Neuron (in vitro differentiated cells): Measurements from ENCODE around the gene SORBS1.

Experiments used
- H2AFZ ChIP-seq: one replicate; pipeline ENCODE4 v1.6.1; 2013; ENCODE audit warnings: low read depth, mild to moderate bottlenecking, inconsistent platforms, low read length, moderate library complexity
- H3K27me3 ChIP-seq: one replicate; pipeline ENCODE4 v1.6.1; 2013; ENCODE audit warnings: low read length; ENCODE audit not compliant: insufficient read depth
- H3K36me3 ChIP-seq: one replicate; pipeline ENCODE4 v1.6.1; 2013; ENCODE audit warnings: low read length; ENCODE audit not compliant: insufficient read depth
- H3K4me1 ChIP-seq: one replicate; pipeline ENCODE4 v1.6.1; 2013; ENCODE audit warnings: low read length; ENCODE audit not compliant: insufficient read depth
- H3K4me3 ChIP-seq: 2 replicates; pipeline ENCODE4 v1.5.1; 2013; ENCODE audit warnings: mild to moderate bottlenecking, low read length, moderate library complexity
- H3K9me3 ChIP-seq: one replicate; pipeline ENCODE4 v1.6.1; 2013; ENCODE audit warnings: low read length

SORBS1 gene

DNA sequence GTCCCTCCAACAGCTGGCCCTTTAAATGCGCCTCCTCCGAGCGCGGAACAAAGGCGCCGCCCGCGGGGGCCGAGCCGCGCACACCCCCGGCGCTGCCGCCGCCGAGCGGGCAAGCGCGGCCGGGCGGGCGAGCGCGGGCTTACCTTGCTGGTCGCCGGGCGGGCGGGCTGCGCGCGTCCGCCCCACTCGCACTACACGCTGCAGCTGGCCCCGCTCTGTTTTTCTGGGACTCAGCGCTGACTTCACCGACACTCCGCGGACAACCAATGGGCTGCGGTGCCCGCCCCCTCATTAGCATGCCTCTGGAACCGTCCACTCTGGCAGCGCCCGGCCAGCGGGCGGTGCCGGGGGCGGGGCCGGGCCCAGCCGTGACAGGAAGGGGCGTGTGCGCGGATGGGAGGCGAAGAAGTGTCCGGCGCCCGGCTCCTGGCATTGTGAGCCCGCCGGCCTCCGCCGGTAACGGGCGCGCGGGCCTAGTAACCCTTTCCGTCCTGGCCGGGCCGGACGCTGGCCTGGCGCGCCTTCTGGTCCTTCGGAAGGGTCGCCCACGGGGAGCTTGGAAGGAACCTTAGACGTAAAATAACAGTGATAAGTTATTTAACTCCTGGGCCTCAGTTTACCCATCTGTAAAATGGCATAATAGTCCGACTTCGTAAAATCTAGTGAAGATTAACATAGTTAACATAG, at the start of gene SORBS1:
TSS of gene SORBS1 (minus strand) at position 195 of the 687 bp plus-strand sequence. CDS start 120,236 bp downstream, outside the sequence.
- peak within 1 kb of the TSS; percentile 58 for H2AFZ ChIP-seq
- H3K9me3 ChIP-seq: no peaks in the 10 kb centered on the region
- H3K4me1 ChIP-seq: peaks cover 15% of the 10 kb centered on the region
- H3K36me3 ChIP-seq: no peaks in the 10 kb centered on the region
- H3K4me3 ChIP-seq: peak within 1 kb of the TSS; percentile 83
- peaks cover 11% of the 10 kb centered on the region for H3K27me3 ChIP-seq

DNA sequence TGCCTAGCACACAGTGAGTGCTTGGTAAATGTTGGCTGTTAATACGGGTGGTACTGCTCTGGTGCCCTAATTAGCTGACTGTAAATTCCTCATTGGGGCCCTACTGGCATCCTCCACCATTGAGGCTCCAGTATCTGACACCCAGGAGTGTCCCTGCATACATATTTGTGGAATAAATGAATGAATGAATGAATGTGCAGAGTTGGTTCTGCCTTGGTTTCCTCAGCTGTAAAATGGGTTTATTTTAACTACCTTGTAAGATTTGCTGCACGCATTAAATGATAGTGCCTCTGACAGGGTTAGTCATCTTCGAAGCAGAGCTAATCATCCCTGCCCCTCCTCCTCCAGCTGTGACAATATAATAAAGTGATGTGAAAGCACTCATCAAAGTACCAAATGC, 49.6 kb upstream of the SORBS1 start:
- Histone ChIP-seq H3K36me3 (peaks cover 92% of the 10 kb centered on the region), H3K4me3 (no peak overlapping the region), H2AFZ (no peak overlapping the region), H3K27me3 (no peaks in the 10 kb centered on the region), H3K4me1 (no peaks in the 10 kb centered on the region), H3K9me3 (no peaks in the 10 kb centered on the region)

DNA sequence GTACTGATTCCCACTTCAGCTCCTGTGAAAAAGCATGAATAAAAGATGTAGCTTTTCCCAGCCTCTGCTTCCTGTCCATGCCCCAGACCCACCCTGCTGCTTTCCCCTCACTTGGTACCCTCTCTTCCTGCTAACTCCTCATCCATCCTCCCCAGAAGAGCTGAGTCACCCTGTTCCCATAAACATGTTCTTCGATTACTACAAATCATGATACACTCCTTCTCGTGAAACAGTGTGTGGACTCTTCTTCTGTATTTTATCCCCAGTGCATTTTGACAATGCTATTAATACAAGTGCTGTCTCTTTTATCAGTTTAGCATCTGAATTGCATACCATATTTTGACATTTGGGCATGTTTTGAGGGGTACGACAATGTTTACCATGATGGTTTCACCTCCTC, 45.8 kb upstream of the SORBS1 start:
- Histone ChIP-seq H3K36me3 (peaks cover 62% of the 10 kb centered on the region), H2AFZ (no peak overlapping the region), H3K27me3 (no peaks in the 10 kb centered on the region), H3K4me3 (no peak overlapping the region), H3K9me3 (no peaks in the 10 kb centered on the region), H3K4me1 (no peaks in the 10 kb centered on the region)

DNA sequence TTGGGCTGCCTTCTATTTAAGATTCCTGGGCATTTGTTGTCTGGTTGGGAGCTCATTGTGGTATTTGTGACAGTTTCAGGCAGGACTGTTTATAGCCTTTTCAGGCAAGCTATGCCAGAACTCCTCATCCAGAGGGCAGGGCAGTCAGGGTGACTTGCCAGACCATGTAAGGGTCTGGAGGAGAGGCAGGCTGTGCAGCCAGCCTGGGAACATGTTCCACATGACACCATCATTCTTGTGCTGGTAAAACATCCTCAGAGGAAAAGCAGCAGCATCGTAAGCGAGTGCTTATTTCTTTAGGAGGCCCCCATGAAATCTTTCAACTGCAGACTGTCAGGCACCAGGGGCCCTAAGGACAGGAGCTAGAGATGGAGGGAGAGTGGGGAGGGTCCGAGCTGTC, 44.0 kb upstream of the SORBS1 start:
- Histone ChIP-seq H3K27me3 (no peaks in the 10 kb centered on the region), H3K9me3 (no peaks in the 10 kb centered on the region), H2AFZ (no peak overlapping the region), H3K4me1 (no peaks in the 10 kb centered on the region), H3K4me3 (no peak overlapping the region), H3K36me3 (peaks cover 45% of the 10 kb centered on the region)

DNA sequence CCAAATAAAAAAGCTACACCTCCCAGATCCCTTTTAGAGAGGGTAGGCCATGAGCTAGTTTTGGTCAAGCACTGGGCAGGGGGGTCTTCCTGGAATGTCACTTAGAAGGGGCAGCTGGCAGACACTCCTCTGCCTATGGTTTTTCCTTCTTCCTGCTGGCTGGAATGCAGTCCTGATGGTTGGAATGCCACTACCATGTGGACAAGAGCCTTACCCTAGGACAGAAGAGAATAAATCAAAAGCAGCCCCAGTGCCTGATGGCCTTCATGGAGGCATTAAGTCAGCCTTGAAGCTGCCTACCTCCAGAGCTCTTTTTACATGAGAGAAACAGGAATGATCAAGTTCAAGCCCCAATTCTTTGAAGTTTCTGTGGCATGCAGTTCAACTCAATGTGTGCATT, 43.5 kb upstream of the SORBS1 start:
- no peak overlapping the region for H2AFZ ChIP-seq
- H3K4me3 ChIP-seq: no peak overlapping the region
- H3K27me3 ChIP-seq: no peaks in the 10 kb centered on the region
- H3K4me1 ChIP-seq: no peaks in the 10 kb centered on the region
- H3K36me3 ChIP-seq: peaks cover 40% of the 10 kb centered on the region
- no peaks in the 10 kb centered on the region for H3K9me3 ChIP-seq

DNA sequence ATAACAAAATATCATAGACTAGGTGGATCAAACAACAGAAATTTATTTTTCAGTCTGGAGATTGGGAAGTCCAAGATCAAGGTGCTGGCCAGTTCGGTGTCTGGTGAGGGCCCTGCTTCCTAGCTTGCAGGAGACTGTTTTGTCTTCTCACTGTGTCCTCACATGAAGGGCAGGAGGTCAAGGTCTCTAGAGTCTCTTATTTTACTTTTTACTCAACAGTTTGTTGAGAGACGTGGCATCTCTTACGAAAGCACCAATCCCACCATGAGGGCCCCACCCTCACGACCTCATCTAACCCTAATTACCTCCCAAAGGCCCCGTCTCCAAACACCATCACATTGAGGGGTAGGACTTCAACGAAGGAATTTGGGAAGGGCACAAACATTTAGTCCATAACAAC, 41.2 kb upstream of the SORBS1 start:
- no peaks in the 10 kb centered on the region for H3K27me3 ChIP-seq
- H3K4me1 ChIP-seq: no peaks in the 10 kb centered on the region
- no peaks in the 10 kb centered on the region for H3K9me3 ChIP-seq
- H3K4me3 ChIP-seq: no peak overlapping the region
- H3K36me3 ChIP-seq: peaks cover 21% of the 10 kb centered on the region
- no peak overlapping the region for H2AFZ ChIP-seq

DNA sequence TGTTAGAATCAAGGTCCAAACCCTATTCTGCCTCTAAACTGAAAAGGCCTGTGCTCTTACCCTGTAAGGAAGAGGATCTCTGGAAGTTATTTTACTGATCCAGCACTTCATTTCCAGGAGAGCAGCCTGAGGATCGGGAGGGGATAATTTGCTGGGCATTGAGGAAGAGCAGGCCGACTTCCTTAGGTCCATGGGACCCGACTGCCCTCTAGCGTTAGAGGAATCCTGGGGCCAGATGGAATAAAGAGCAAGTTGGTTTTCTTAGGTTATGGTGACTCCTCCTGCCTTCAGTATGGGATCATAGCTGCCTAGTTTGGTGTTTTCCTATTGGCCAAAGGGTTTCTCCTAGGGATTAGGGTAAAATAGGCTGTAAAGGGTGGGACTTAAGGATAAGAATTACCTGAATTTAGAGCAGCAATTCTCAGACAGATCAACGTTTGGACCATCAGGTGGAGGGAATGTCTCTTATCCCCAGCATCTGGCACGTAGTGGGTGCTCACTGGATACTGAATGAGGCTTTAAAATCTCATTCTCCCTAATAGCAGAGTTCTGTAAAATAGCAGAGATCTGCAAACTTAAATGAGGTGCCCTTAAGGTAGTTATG, 40.0 kb upstream of the SORBS1 start:
- no peaks in the 10 kb centered on the region for H3K27me3 ChIP-seq
- H3K9me3 ChIP-seq: no peaks in the 10 kb centered on the region
- H3K4me3 ChIP-seq: no peak overlapping the region
- H3K36me3 ChIP-seq: peaks cover 11% of the 10 kb centered on the region
- H3K4me1 ChIP-seq: no peaks in the 10 kb centered on the region
- peak overlapping the region; percentile 62 for H2AFZ ChIP-seq

DNA sequence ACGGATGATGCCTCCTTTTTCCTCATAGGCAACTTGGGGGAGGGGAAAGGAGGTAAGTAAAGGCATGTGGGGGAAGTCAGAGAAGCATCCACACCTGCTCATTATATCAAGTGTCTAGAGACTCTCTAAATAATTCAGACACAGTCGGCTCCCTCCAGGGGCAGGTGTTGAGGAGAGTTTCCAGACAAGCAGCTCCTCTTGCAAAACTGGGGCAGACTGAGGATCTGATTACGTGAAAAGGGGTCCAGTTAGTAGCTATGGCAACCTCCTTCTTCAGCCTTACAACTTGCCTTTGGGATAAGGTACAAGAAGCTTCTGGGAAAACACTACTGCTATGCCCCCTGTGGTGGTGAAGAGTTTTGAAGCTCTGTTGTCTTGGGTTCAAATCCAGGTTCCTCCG, 39.0 kb upstream of the SORBS1 start:
- no peaks in the 10 kb centered on the region for H3K4me1 ChIP-seq
- H3K4me3 ChIP-seq: no peak overlapping the region
- H3K9me3 ChIP-seq: no peaks in the 10 kb centered on the region
- H2AFZ ChIP-seq: no peak overlapping the region
- peaks cover 2% of the 10 kb centered on the region for H3K36me3 ChIP-seq
- H3K27me3 ChIP-seq: no peaks in the 10 kb centered on the region

DNA sequence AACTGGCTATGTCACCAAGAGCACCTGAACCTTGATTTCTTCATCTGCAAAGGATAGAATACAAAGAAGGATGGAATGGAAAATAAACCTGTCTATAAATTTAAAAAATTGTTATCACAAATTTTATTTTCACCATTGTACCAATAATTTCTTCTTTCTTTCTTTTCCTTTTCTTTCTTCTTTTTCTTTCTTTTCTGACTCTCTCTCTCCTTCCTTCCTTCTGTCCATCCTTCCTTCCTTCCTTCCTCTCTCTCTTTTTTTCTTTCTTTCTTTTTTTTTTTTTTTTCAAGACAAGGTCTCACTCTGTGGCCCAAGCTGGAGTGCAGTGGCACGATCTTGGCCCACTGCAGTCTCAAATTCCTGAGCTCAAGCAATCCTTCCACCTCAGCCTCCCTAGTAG, 36.6 kb upstream of the SORBS1 start:
- no peak overlapping the region for H3K4me3 ChIP-seq
- no peak overlapping the region for H2AFZ ChIP-seq
- H3K27me3 ChIP-seq: no peaks in the 10 kb centered on the region
- no peaks in the 10 kb centered on the region for H3K4me1 ChIP-seq
- H3K9me3 ChIP-seq: no peaks in the 10 kb centered on the region
- H3K36me3 ChIP-seq: no peaks in the 10 kb centered on the region

DNA sequence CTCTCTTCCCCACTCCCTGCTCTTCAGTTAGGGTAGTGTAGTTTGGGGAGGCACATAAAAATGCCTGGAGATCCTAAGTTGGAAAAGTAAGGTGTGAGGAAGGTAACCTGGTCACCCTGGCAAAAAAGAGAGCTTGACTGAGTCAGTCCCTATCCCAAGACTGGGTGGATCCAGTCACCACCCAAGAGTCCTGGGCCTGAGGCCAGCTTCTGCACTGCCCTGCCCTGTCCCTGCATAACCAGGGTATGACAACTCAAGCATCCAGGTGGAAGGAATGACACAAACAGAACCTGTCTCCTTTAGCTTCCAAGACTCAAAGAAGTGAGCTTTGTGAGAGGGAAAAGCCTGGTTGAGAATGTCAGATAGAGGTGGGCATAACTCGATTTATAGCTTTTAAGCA, 26.9 kb upstream of the SORBS1 start:
- Histone ChIP-seq H3K4me1 (no peaks in the 10 kb centered on the region), H3K36me3 (no peaks in the 10 kb centered on the region), H3K9me3 (no peaks in the 10 kb centered on the region), H3K4me3 (no peak overlapping the region), H3K27me3 (peaks cover 5% of the 10 kb centered on the region), H2AFZ (no peak overlapping the region)

DNA sequence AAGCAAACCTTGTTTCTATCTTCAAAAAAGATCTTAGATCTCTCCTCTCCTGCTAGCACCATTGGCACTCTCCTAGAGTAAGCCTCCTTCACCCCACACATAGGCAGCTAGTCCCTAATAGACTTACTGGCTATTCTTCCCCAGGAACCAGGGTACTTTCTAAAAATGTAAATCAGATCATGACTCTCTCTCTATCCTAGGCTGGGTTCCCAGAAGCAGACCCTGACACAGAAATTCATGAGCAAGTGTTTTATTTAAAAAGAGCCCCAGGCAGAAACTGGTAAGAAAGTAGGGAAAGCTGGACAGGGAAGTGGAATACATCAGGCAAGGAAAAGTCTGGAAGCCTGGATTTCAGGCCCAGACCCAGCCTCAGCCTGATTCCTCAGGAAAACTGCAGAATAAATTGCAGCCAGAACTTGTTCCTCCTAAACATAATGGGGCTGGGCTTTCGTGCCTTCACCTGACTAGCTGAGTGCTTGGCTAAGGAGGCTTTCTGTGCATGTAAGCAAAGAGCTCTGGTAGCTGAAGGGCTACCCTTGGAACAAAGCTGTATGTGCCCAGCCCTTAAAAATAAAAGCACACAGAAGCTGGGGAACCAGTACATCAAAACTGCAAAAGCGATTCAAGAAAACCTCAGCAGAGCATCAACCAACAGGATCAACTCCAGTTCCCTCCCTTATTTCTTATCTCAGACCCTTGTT, 18.8 kb upstream of the SORBS1 start:
- H3K27me3 ChIP-seq: peaks cover 3% of the 10 kb centered on the region
- no peak overlapping the region for H2AFZ ChIP-seq
- no peaks in the 10 kb centered on the region for H3K4me1 ChIP-seq
- no peaks in the 10 kb centered on the region for H3K36me3 ChIP-seq
- no peaks in the 10 kb centered on the region for H3K9me3 ChIP-seq
- no peak overlapping the region for H3K4me3 ChIP-seq

DNA sequence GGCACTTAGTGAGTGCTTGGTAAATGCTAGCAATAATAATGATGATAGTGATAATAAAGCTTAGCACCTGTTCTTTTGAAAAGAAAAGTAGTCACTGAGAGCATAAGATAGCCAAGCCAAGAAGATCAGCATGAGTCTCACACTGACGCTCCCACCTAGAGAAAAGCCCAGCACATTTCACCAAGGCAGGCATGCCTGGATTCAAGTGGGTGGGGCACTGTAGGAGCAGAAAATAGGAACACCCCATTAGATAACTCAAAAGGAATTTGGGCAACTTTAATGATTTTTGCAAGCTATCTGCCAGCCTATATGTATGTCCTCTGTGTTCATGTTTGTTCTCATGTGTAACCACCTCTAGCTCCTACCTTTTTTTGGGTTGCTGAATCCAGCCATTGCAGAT, 18.1 kb upstream of the SORBS1 start:
- Histone ChIP-seq H3K9me3 (no peaks in the 10 kb centered on the region), H3K36me3 (no peaks in the 10 kb centered on the region), H3K4me3 (no peak overlapping the region), H3K4me1 (peaks cover under 1% of the 10 kb centered on the region), H2AFZ (no peak overlapping the region), H3K27me3 (peaks cover 3% of the 10 kb centered on the region)

DNA sequence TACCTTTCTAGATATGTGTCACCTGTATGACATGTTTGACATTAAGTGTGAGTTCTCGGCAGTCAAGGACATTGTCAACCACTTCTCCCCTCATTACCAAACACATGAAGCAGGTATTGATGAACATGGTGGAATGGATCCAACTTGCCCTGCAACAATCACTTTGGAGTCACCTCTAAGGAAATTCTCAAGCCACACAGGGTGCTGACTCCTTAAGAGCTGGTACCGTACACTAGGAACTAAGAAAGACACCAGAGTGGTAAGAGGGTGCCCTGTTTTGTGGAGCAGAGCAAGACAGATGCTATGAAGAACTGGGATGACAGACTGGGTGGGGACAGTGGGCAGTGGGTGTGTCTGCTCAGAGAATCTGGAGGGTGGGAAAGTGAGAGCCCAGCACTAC, 17.4 kb upstream of the SORBS1 start:
- no peaks in the 10 kb centered on the region for H3K36me3 ChIP-seq

More for the DNA sequence above, 17.4 kb upstream of the SORBS1 start:
- Histone ChIP-seq H3K9me3 (no peaks in the 10 kb centered on the region), H3K4me3 (no peak overlapping the region), H3K4me1 (peaks cover 6% of the 10 kb centered on the region), H2AFZ (no peak overlapping the region), H3K27me3 (peaks cover 3% of the 10 kb centered on the region)
